ENCODE data around the gene GATM. TPM values are rescaled to one million over a fixed set of nuclear protein-coding genes. Genes with fewer than 3 reads are reported as not detected.

The GATM gene
- total and polyA plus RNA-seq, 2 of the 8 experiments (the other 6 are each of a cell fraction or from before 2014, with no cell fraction given), result 10.2 to 15.1 TPM

DNA sequence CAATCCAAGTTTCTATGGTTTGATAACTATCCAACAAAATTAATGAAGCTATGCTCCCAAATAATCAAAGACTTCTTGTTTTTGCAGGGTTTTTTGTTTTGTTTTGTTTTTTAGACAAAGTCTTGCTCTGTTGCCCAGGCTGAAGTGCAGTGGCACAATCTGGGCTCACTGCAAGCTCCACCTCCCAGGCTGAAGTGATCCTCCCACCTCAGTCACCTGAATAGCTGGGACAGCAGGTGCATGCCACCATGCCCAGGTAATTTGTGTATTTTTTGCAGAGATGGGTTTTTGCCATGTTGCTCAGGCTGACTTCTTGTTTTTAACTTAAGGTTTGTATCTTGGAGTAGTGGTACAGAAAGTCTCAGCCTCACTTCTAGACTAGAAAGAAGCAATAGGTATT, 11.0 kb upstream of the GATM start:
- DNase-seq (ENCODE audit: low read depth in 1 of 2, low spot score in 2 of 2), result no peak
- no peak overlapping the region for H3K23ac ChIP-seq (ENCODE audit: insufficient read length)
- TF ChIP-seq KDM1A (IDR thresholded peaks at IDR 0.05; ENCODE audit: borderline replicate concordance, low read length) (no peak), RFX5 (IDR thresholded peaks at IDR 0.05; ENCODE audit: borderline replicate concordance, low read depth, low read length) (no peak), BRCA1 (IDR thresholded peaks at IDR 0.05; ENCODE audit: low read depth, low read length) (no peak), CHD2 (IDR thresholded peaks at IDR 0.05; ENCODE audit: low read length) (no peak), NANOG (IDR thresholded peaks at IDR 0.05; ENCODE audit: insufficient read depth, low read depth, low read length, poor library complexity, severe bottlenecking) (no peak), RXRA (IDR thresholded peaks at IDR 0.05; ENCODE audit: insufficient read depth, low read depth, low read length) (no peak), TBP (IDR thresholded peaks at IDR 0.05; ENCODE audit: low read depth, low read length) (no peak), SIRT6 (IDR thresholded peaks at IDR 0.05; ENCODE audit: low read length) (no peak), JUN (IDR thresholded peaks at IDR 0.05; ENCODE audit: low read depth, low read length) (no peak), SIX5 (IDR thresholded peaks at IDR 0.05; ENCODE audit: low read depth, low read length) (no peak), HDAC6 (IDR thresholded peaks at IDR 0.05; ENCODE audit: low read depth, low read length) (no peak), MAFK (IDR thresholded peaks at IDR 0.05; ENCODE audit: low read depth, low read length) (no peak), BCL11A (IDR thresholded peaks at IDR 0.05; ENCODE audit: low read depth in 2 of 2, low read length in 2 of 2) (no peak), BACH1 (IDR thresholded peaks at IDR 0.05; ENCODE audit: low read length) (no peak)
- TF ChIP-seq, protein P1, sequence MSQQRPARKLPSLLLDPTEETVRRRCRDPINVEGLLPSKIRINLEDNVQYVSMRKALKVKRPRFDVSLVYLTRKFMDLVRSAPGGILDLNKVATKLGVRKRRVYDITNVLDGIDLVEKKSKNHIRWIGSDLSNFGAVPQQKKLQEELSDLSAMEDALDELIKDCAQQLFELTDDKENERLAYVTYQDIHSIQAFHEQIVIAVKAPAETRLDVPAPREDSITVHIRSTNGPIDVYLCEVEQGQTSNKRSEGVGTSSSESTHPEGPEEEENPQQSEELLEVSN (IDR thresholded peaks at IDR 0.05), result no peak
- TF ChIP-seq, protein P2, sequence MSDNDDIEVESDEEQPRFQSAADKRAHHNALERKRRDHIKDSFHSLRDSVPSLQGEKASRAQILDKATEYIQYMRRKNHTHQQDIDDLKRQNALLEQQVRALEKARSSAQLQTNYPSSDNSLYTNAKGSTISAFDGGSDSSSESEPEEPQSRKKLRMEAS (IDR thresholded peaks at IDR 0.05), result no peak

More for the DNA sequence above, 11.0 kb upstream of the GATM start:
- no peak overlapping the region for H2AK5ac ChIP-seq (ENCODE audit: low read depth, low read length)
- H3K23me2 ChIP-seq (ENCODE audit: low read depth, low read length), result no peaks in the 10 kb centered on the region
- H2AFZ ChIP-seq (ENCODE audit: low read length), result no peak overlapping the region
- no peak overlapping the region for H3K4ac ChIP-seq (replicated peaks; ENCODE audit: insufficient read length, low read depth, low read length)
- no peak overlapping the region for H3K27ac ChIP-seq (ENCODE audit: low read depth, low read length)
- no peaks in the 10 kb centered on the region for H4K20me1 ChIP-seq (replicated peaks in 1 of 2; ENCODE audit: control insufficient read depth in 1 of 2, insufficient read depth in 2 of 2, low read length in 2 of 2)
- H2BK20ac ChIP-seq (ENCODE audit: low read length), result no peak overlapping the region
- H2BK15ac ChIP-seq (ENCODE audit: low read length), result no peak overlapping the region
- no peaks in the 10 kb centered on the region for H3K36me3 ChIP-seq (ENCODE audit: control insufficient read depth in 2 of 4, insufficient read depth in 4 of 4, low read length in 3 of 4)
- H3K79me1 ChIP-seq (ENCODE audit: low read depth, low read length), result no peaks in the 10 kb centered on the region
- no peak overlapping the region for H2BK12ac ChIP-seq (ENCODE audit: low read depth, low read length)
- H4K8ac ChIP-seq (ENCODE audit: extremely low read depth, insufficient read depth, low read length), result no peak overlapping the region
- no peak overlapping the region for H2BK120ac ChIP-seq (replicated peaks; ENCODE audit: low read depth, low read length)
- ChIA-PET POLR2A (ENCODE audit: partially characterized antibody) (interaction anchor here (1.3 kb wide), 1 partner anchor 12 kb away, joined by 3 read pairs; no protein-coding TSS in a partner anchor), CTCF (ENCODE audit: partially characterized antibody) (interaction anchor here (0.7 to 2.9 kb wide), 7 partner anchors 10 to 226 kb away, joined by 3 to 11 read pairs (median 8); no protein-coding TSS in a partner anchor)
- no peak overlapping the region for H3K4me2 ChIP-seq (ENCODE audit: insufficient read depth in 1 of 2, low read depth in 2 of 2, low read length in 2 of 2)
- no peaks in the 10 kb centered on the region for H3K79me2 ChIP-seq (ENCODE audit: control insufficient read depth in 1 of 2, insufficient read depth in 2 of 2, low read length in 2 of 2)
- no peak overlapping the region for H4K5ac ChIP-seq (ENCODE audit: insufficient read length, low read depth, low read length)
- no peak overlapping the region for H3K18ac ChIP-seq (ENCODE audit: extremely low read depth, low read length)
- no peak overlapping the region for H4K91ac ChIP-seq (replicated peaks; ENCODE audit: insufficient read length, low read length)
- H3K4me1 ChIP-seq (replicated peaks in 1 of 4; ENCODE audit: control insufficient read depth in 3 of 4, insufficient read depth in 4 of 4, low read length in 3 of 4), result no peaks in the 10 kb centered on the region
- H3K9ac ChIP-seq (replicated peaks in 1 of 4; ENCODE audit: extremely low read depth in 1 of 4, low read depth in 3 of 4, low read length in 3 of 4), result no peak overlapping the region
- no peak overlapping the region for H3K56ac ChIP-seq (replicated peaks; ENCODE audit: insufficient read length, low read depth, low read length)
- no peaks in the 10 kb centered on the region for H3K9me3 ChIP-seq (ENCODE audit: insufficient read depth in 2 of 2, low read depth in 1 of 2, low read length in 1 of 2)
- H3K27me3 ChIP-seq (replicated peaks in 1 of 4; ENCODE audit: control insufficient read depth in 3 of 4, extremely low read depth in 1 of 4, insufficient read depth in 3 of 4, low read length in 3 of 4), result 0 out of 7 replicates have a peak, but pooled peaks cover 0 to 5% (median 0%) of the 10 kb centered on the region in 4 experiments
- H3K14ac ChIP-seq (ENCODE audit: insufficient read length), result no peak overlapping the region
- no peak overlapping the region for H2BK5ac ChIP-seq (ENCODE audit: low read depth, low read length)
- no peak for FAIRE-seq
- H3K4me3 ChIP-seq (ENCODE audit: extremely low read depth in 1 of 4, insufficient read depth in 2 of 4, low read depth in 3 of 4, low read length in 4 of 4), result no peak overlapping the region

Measured in H1 (cell line).